ENCODE data around the gene CHID1.

GRCh38 chr11:877565-877964 is 33.0 kb downstream of the CHID1 start:
- TF ChIP-seq POLR2A (IDR thresholded peaks at IDR 0.05) (no peak), CTCF (IDR thresholded peaks at IDR 0.05) (no peak)

Data from right lobe of liver (tissue), 4 donors.